Measurements from ENCODE around the gene SMAD5. TPM values are rescaled to one million over a fixed set of nuclear protein-coding genes. Genes with fewer than 3 reads are reported as not detected.

SMAD5 gene
- total RNA-seq (2016; rRNA removed; fragmentation: Illumina TruSeq; extraction: Trizol) (48.5 and 81.0 TPM in 2 replicates), polyA plus RNA-seq (2011; rRNA removed) (27.2 and 30.0 TPM in 2 replicates), polyA minus RNA-seq (2011; rRNA and poly(A)+ RNA removed; ENCODE audit: low replicate concordance) (56.3 and 87.9 TPM in 2 replicates), Bru-seq, nascent RNA (percentile 95 among the genes with signal in this experiment), BruChase-seq, experiment 1, labeled RNA remaining after a 6-hour chase (percentile 95 among the genes with signal in this experiment), BruChase-seq, experiment 2, labeled RNA remaining after a 2-hour chase (percentile 94 among the genes with signal in this experiment)
- total RNA-seq (2016; cell fraction: cytosol; rRNA removed; fragmentation: Illumina TruSeq; extraction: Trizol; ENCODE audit: low read depth): 58.3 and 63.0 TPM in 2 replicates
- 49.9 and 76.4 TPM in 2 replicates for total RNA-seq (2016; cell fraction: insoluble cytoplasmic fraction; rRNA removed; fragmentation: Illumina TruSeq; extraction: Trizol)
- total RNA-seq (2016; cell fraction: membrane; rRNA removed; fragmentation: Illumina TruSeq; extraction: Trizol): 32.5 and 33.6 TPM in 2 replicates
- 50.6 and 52.2 TPM in 2 replicates for total RNA-seq (2016; cell fraction: nucleus; rRNA removed; fragmentation: Illumina TruSeq; extraction: Trizol)
- 13.9 and 22.3 TPM in 2 replicates for polyA plus RNA-seq (2011; cell fraction: cytosol; rRNA removed)
- polyA plus RNA-seq (2011; cell fraction: nucleus; rRNA removed): 25.7 and 30.1 TPM in 2 replicates
- polyA plus RNA-seq (2012): 18.8 and 19.5 TPM in 2 replicates
- 1.1 and 1.2 TPM in 2 replicates for polyA plus RNA-seq (2016; cell fraction: cytosol; fragmentation: Illumina TruSeq; extraction: Trizol; ENCODE audit: low read depth)
- 30.1 and 33.0 TPM in 2 replicates for polyA plus RNA-seq (2016; cell fraction: insoluble cytoplasmic fraction; fragmentation: Illumina TruSeq; extraction: Trizol; ENCODE audit: low read depth)
- 3.2 and 3.4 TPM in 2 replicates for polyA plus RNA-seq (2016; cell fraction: membrane; fragmentation: Illumina TruSeq; extraction: Trizol; ENCODE audit: low read depth)
- polyA plus RNA-seq (2016; cell fraction: nucleus; fragmentation: Illumina TruSeq; extraction: Trizol; ENCODE audit: insufficient read depth, low read depth): 21.9 and 22.9 TPM in 2 replicates
- 43.4 and 52.4 TPM in 2 replicates for polyA minus RNA-seq (2011; cell fraction: cytosol; rRNA and poly(A)+ RNA removed)
- 111 and 120 TPM in 2 replicates for polyA minus RNA-seq (2011; cell fraction: nucleus; rRNA and poly(A)+ RNA removed)
- long read RNA-seq, experiment 1, full-length matches to known transcripts: 11 of 19 reads
- long read RNA-seq, experiment 1, partial matches to known transcripts: 6 of 19 reads
- long read RNA-seq, experiment 1, other reads (novel, unspliced or antisense): 2 of 19 reads
- long read RNA-seq, experiment 2, full-length matches to known transcripts: 2 of 34 reads
- long read RNA-seq, experiment 2, partial matches to known transcripts: 3 of 34 reads
- long read RNA-seq, experiment 2, other reads (novel, unspliced or antisense): 29 of 34 reads

DNA sequence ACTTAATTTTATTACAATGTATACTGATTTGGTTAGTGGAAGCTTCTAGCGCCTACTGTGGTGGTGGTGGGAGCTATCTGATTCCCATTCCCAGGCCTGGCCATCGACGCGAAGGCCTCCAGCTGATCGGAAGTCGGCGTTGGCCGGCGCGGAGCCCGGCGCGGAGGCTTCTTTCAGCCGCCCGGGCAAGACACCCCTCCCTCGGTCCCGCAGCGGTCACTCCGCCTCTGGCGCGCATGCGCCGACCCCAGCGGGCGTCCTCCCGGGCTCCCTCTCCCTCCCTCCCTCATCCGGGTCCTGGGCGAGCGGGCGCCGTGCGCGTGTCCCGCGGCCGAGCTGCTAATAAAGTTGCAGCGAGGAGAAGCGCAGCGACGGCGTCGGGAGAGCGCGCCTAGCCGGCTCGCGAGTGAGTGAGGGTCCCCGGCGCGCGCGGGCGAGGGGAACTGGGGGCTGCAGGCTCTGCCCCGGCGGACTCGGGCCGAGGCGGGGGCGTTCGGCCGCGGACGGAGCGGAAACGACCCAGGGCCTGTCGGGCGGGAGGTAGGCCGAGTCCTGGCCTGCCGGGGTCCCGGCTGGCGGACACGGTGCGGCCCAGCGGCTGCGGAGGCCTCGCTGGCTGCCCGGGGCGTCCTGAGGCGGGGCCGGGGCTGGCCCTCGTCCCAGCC is at the start of gene SMAD5:
Gene SMAD5, plus strand, starts transcription at position 289 of the 665 bp plus-strand sequence. CDS start 20,916 bp downstream, outside the sequence.
- CTCF ChIA-PET (ENCODE audit: low intra/inter-chr PET ratio, low total read pairs): no interaction called here
- peak within 1 kb of the TSS; percentile 92 for H3K27ac ChIP-seq (ENCODE audit: extremely low read length, insufficient read depth, low read length)
- no peaks in the 10 kb centered on the region for H3K9me3 ChIP-seq (ENCODE audit: low read length)
- intact Hi-C loops (cut with micrococcal nuclease; ENCODE audit: unreplicated experiment): loop anchor here (5.0 kb wide), 1 partner anchor 40 kb away; no protein-coding TSS in a partner anchor
- in situ Hi-C loops (cut with HindIII; ENCODE audit: extremely low pct_ligation_motif_present, low pct_unique_long_range_greater_than_20kb): no loop called here
- 0% methylated on average over 5 of the region's 81 CpGs for WGBS (ENCODE audit: low lambda C conversion rate)
- H3K4me3 ChIP-seq (replicated peaks in 1 of 3; ENCODE audit: insufficient read depth in 1 of 3, low read depth in 2 of 3, low read length in 3 of 3): peak within 1 kb of the TSS; percentile 83 to 96 (median 89)
- no peaks in the 10 kb centered on the region; a peak in 1 of 5 replicates for H3K27me3 ChIP-seq (ENCODE audit: control insufficient read depth in 1 of 2, insufficient read depth in 2 of 2, low read length in 2 of 2)
- H4K20me1 ChIP-seq (ENCODE audit: insufficient read depth, low read length): peaks cover 31% of the 10 kb centered on the region
- peaks cover 49% of the 10 kb centered on the region for H3K79me2 ChIP-seq (ENCODE audit: insufficient read depth, low read length)
- H3K4me1 ChIP-seq (ENCODE audit: insufficient read depth, low read length): peaks cover 56% of the 10 kb centered on the region
- POLR2A ChIA-PET: interaction anchor here (0.7 to 3.4 kb wide), 7 partner anchors 9 to 79 kb away, joined by 3 to 29 read pairs (median 3); no protein-coding TSS in a partner anchor
- peak within 1 kb of the TSS; percentile 81 for H3K4me2 ChIP-seq (ENCODE audit: low read depth, low read length)
- peak; percentile 76 for FAIRE-seq
- H3K9ac ChIP-seq (ENCODE audit: insufficient read depth, low read depth, low read length): peak within 1 kb of the TSS; percentile 99
- H3K36me3 ChIP-seq (replicated peaks in 1 of 2; ENCODE audit: control insufficient read depth in 1 of 2, insufficient read depth in 2 of 2, low read length in 2 of 2): no peaks in the 10 kb centered on the region
- BruUV-seq (replicated peaks): no TSS peak
- ATAC-seq: peak; percentile 89
- peak within 1 kb of the TSS; percentile 75 for H2AFZ ChIP-seq (ENCODE audit: low read length)
- DNase-seq (ENCODE audit: low spot score): peak; percentile 88
- no peak for TF ChIP-seq CREB1 (IDR thresholded peaks at IDR 0.05)
- TF ChIP-seq CREB1 (CRISPR knock-in tag; IDR thresholded peaks at IDR 0.05): no peak
- peak; percentile 30; the same call in 1 of the 2 replicates for TF ChIP-seq TRIM24 (CRISPR knock-in tag; IDR thresholded peaks at IDR 0.05)
- peak; percentile 69; the same call in 1 of the 2 replicates for TF ChIP-seq ZNF614 (CRISPR knock-in tag; IDR thresholded peaks at IDR 0.05; ENCODE audit: borderline replicate concordance)
- TF ChIP-seq ZNF333 (CRISPR knock-in tag; IDR thresholded peaks at IDR 0.05; ENCODE audit: borderline replicate concordance): peak; percentile 47; the same call in 1 of the 2 replicates
- 0 out of 2 replicates have a peak, but pooled peaks have one; percentile 51 for TF ChIP-seq U2AF2 (IDR thresholded peaks at IDR 0.05; ENCODE audit: low read depth, low read length)
- TF ChIP-seq, protein P1, sequence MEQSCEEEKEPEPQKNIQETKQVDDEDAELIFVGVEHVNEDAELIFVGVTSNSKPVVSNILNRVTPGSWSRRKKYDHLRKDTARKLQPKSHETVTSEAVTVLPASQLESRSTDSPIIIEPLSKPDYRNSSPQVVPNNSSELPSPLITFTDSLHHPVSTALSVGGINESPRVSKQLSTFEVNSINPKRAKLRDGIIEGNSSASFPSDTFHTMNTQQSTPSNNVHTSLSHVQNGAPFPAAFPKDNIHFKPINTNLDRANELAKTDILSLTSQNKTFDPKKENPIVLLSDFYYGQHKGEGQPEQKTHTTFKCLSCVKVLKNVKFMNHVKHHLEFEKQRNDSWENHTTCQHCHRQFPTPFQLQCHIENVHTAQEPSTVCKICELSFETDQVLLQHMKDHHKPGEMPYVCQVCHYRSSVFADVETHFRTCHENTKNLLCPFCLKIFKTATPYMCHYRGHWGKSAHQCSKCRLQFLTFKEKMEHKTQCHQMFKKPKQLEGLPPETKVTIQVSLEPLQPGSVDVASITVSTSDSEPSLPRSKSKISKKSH (CRISPR knock-in tag; IDR thresholded peaks at IDR 0.05; ENCODE audit: borderline replicate concordance): peak; percentile 72; the same call in 1 of the 2 replicates
- peak; percentile 79; the same call in 1 of the 2 replicates for TF ChIP-seq POLR2G (IDR thresholded peaks at IDR 0.05; ENCODE audit: low read depth, low read length)
- TF ChIP-seq ZNF792 (CRISPR knock-in tag; IDR thresholded peaks at IDR 0.05): peak; percentile 76
- peak; percentile 89 for TF ChIP-seq ZNF570 (CRISPR knock-in tag; IDR thresholded peaks at IDR 0.05; ENCODE audit: borderline replicate concordance)
- TF ChIP-seq PITX1 (CRISPR knock-in tag; IDR thresholded peaks at IDR 0.05): no peak; the same call in 1 of the 2 replicates
- TF ChIP-seq, protein P2, sequence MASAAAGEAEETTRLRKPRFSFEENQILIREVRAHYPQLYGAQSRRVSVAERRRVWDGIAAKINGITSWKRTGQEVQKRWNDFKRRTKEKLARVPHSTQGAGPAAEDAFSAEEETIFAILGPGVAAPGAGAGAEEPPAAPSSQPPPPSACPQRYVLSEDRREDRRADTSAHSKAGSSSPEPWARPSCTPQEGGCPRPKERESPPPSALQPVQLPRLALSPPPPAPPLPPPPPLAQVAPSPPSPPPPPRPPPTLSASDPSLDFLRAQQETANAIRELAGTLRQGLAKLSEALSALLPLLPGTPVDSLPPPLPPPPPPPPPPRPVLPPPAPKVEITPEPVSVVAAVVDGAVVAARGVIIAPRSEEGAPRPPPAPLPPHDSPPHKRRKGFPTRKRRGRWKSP (CRISPR knock-in tag; IDR thresholded peaks at IDR 0.05): peak; percentile 92

All from HepG2 (cell line).